ENCODE data around the gene QSER1.
A peak's percentile ranks its signal among the peaks of the same experiment; 100 is the strongest.
"Not testable (repeated sequence)": the region's sequence is repeated elsewhere in the genome, so short reads cannot be mapped to it uniquely, and the experiment has no call there.

QSER1 gene

GRCh38 chr11:32892355-32893092 is at the start of gene QSER1:
TSS of gene QSER1 (plus strand) at chr11:32892811. CDS start at chr11:32893126, 315 bp downstream.
- DNase-seq, result peak; percentile 77

GRCh38 chr11:32843544-32843943 is 49.1 kb upstream of the QSER1 start:
- no peak for DNase-seq

- no peak for DNase-seq
Observed at GRCh38 chr11:32847511-32847910, 45.1 kb upstream of the QSER1 start.

GRCh38 chr11:32849761-32850160 is 42.9 kb upstream of the QSER1 start:
- no peak for DNase-seq

GRCh38 chr11:32851251-32851650 is 41.4 kb upstream of the QSER1 start:
- no peak for DNase-seq

GRCh38 chr11:32852207-32852606 is 40.4 kb upstream of the QSER1 start:
- DNase-seq, result no peak

- DNase-seq, result no peak
Observed at GRCh38 chr11:32855601-32856000, 37.0 kb upstream of the QSER1 start.

- DNase-seq, result no peak
Observed at GRCh38 chr11:32858731-32859130, 33.9 kb upstream of the QSER1 start.

- DNase-seq, result no peak
Observed at GRCh38 chr11:32861850-32862577, 30.6 kb upstream of the QSER1 start.

- DNase-seq, result no peak
Observed at GRCh38 chr11:32864555-32864954, 28.1 kb upstream of the QSER1 start.

GRCh38 chr11:32868752-32869151 is 23.9 kb upstream of the QSER1 start:
- DNase-seq, result not testable (repeated sequence)

GRCh38 chr11:32870676-32871075 is 21.9 kb upstream of the QSER1 start:
- peak; percentile 37 for DNase-seq

GRCh38 chr11:32874132-32874531 is 18.5 kb upstream of the QSER1 start:
- DNase-seq, result peak; percentile 90

- no peak for DNase-seq
Observed at GRCh38 chr11:32881286-32881685, 11.3 kb upstream of the QSER1 start.

- DNase-seq, result no peak
Observed at GRCh38 chr11:32883421-32883820, 9.2 kb upstream of the QSER1 start.

- no peak for DNase-seq
Observed at GRCh38 chr11:32884023-32884422, 8.6 kb upstream of the QSER1 start.

- DNase-seq, result no peak
Observed at GRCh38 chr11:32884770-32885384, 7.7 kb upstream of the QSER1 start.

GRCh38 chr11:32885556-32885955 is 7.1 kb upstream of the QSER1 start:
- DNase-seq, result no peak

- DNase-seq, result no peak
Observed at GRCh38 chr11:32886180-32886579, 6.4 kb upstream of the QSER1 start.

- DNase-seq, result not testable (repeated sequence)
Observed at GRCh38 chr11:32887707-32888383, 4.8 kb upstream of the QSER1 start.

- DNase-seq, result not testable (repeated sequence)
Observed at GRCh38 chr11:32888384-32888710, 4.3 kb upstream of the QSER1 start.

GRCh38 chr11:32888805-32889204 is 3.8 kb upstream of the QSER1 start:
- DNase-seq, result no peak

- DNase-seq, result peak; percentile 44
Observed at GRCh38 chr11:32890843-32891656, 1.6 kb upstream of the QSER1 start.

Measured in NCI-H345 (cell line).